Measurements from ENCODE around the gene PARP1. TPM values are rescaled to one million over a fixed set of nuclear protein-coding genes. Genes with fewer than 3 reads are reported as not detected.

PARP1 gene
- total and polyA plus RNA-seq, 2 donors (not counting 1 experiment from before 2014, with no cell fraction given), result 61.7 to 78.4 TPM

- peaks cover 4% of the 10 kb centered on the region for H3K36me3 ChIP-seq (ENCODE audit: control insufficient read depth, insufficient read depth, low read length)
- no peak overlapping the region for H2AFZ ChIP-seq (ENCODE audit: low read length)
- no peaks in the 10 kb centered on the region for H3K27me3 ChIP-seq (ENCODE audit: control insufficient read depth, insufficient read depth, low read length)
- no peak for DNase-seq (ENCODE audit: low read depth in 2 of 2)
- H4K20me1 ChIP-seq (ENCODE audit: control insufficient read depth, extremely low read depth, insufficient read depth, low read length), result no peaks in the 10 kb centered on the region
- no peak overlapping the region for H3K4me3 ChIP-seq (replicated peaks in 1 of 4; ENCODE audit: control extremely low read depth in 1 of 4, insufficient read depth in 1 of 4, low read depth in 3 of 4, low read length in 4 of 4)
- H3K9ac ChIP-seq (ENCODE audit: insufficient read depth, low read length), result no peak overlapping the region
- H3K4me1 ChIP-seq (ENCODE audit: control insufficient read depth, extremely low read depth, insufficient read depth, low read length), result no peaks in the 10 kb centered on the region
- H3K9me3 ChIP-seq (ENCODE audit: control insufficient read depth, insufficient read depth, low read depth, low read length), result no peaks in the 10 kb centered on the region
- no peak overlapping the region for H3K27ac ChIP-seq (ENCODE audit: insufficient read depth, low read length)
- H3K79me2 ChIP-seq (ENCODE audit: control insufficient read depth, insufficient read depth, low read length), result peaks cover 2% of the 10 kb centered on the region
- TF ChIP-seq CTCF (conservative IDR thresholded peaks at IDR 0.05 in 1 of 2, IDR thresholded peaks at IDR 0.05 in 1 of 2; ENCODE audit: low read depth in 1 of 2, low read length in 2 of 2) (no peak), EZH2 (IDR thresholded peaks at IDR 0.05; ENCODE audit: low read length, missing control alignments) (no peak)
- H3K4me2 ChIP-seq (ENCODE audit: extremely low read depth, insufficient read depth, low read length), result no peak overlapping the region
These were observed 13.4 kb downstream of the PARP1 start for GRCh38 chr1:226394462-226394861.

- Histone ChIP-seq H4K20me1 (ENCODE audit: control insufficient read depth, extremely low read depth, insufficient read depth, low read length) (no peaks in the 10 kb centered on the region), H3K79me2 (ENCODE audit: control insufficient read depth, insufficient read depth, low read length) (peaks cover 2% of the 10 kb centered on the region), H3K27me3 (ENCODE audit: control insufficient read depth, insufficient read depth, low read length) (no peaks in the 10 kb centered on the region), H2AFZ (ENCODE audit: low read length) (no peak overlapping the region), H3K9me3 (ENCODE audit: control insufficient read depth, insufficient read depth, low read depth, low read length) (no peaks in the 10 kb centered on the region), H3K9ac (ENCODE audit: insufficient read depth, low read length) (no peak overlapping the region), H3K4me2 (ENCODE audit: extremely low read depth, insufficient read depth, low read length) (no peak overlapping the region), H3K4me3 (replicated peaks in 1 of 4; ENCODE audit: control extremely low read depth in 1 of 4, insufficient read depth in 1 of 4, low read depth in 3 of 4, low read length in 4 of 4) (no peak overlapping the region), H3K4me1 (ENCODE audit: control insufficient read depth, extremely low read depth, insufficient read depth, low read length) (no peaks in the 10 kb centered on the region), H3K36me3 (ENCODE audit: control insufficient read depth, insufficient read depth, low read length) (peaks cover 13% of the 10 kb centered on the region), H3K27ac (ENCODE audit: insufficient read depth, low read length) (no peak overlapping the region)
- TF ChIP-seq CTCF (conservative IDR thresholded peaks at IDR 0.05 in 1 of 2, IDR thresholded peaks at IDR 0.05 in 1 of 2; ENCODE audit: low read depth in 1 of 2, low read length in 2 of 2), result no peak
- DNase-seq (ENCODE audit: low read depth in 2 of 2), result no peak
These were observed 17.2 kb downstream of the PARP1 start for GRCh38 chr1:226390681-226391080.

- Histone ChIP-seq H3K4me1 (ENCODE audit: control insufficient read depth, extremely low read depth, insufficient read depth, low read length) (no peaks in the 10 kb centered on the region), H3K79me2 (ENCODE audit: control insufficient read depth, insufficient read depth, low read length) (no peaks in the 10 kb centered on the region), H3K27me3 (ENCODE audit: control insufficient read depth, insufficient read depth, low read length) (no peaks in the 10 kb centered on the region), H3K36me3 (ENCODE audit: control insufficient read depth, insufficient read depth, low read length) (peaks cover 13% of the 10 kb centered on the region), H3K27ac (ENCODE audit: insufficient read depth, low read length) (no peak overlapping the region), H2AFZ (ENCODE audit: low read length) (no peak overlapping the region), H3K9ac (ENCODE audit: insufficient read depth, low read length) (no peak overlapping the region), H3K9me3 (ENCODE audit: control insufficient read depth, insufficient read depth, low read depth, low read length) (no peaks in the 10 kb centered on the region), H4K20me1 (ENCODE audit: control insufficient read depth, extremely low read depth, insufficient read depth, low read length) (no peaks in the 10 kb centered on the region), H3K4me3 (replicated peaks in 1 of 4; ENCODE audit: control extremely low read depth in 1 of 4, insufficient read depth in 1 of 4, low read depth in 3 of 4, low read length in 4 of 4) (no peak overlapping the region), H3K4me2 (ENCODE audit: extremely low read depth, insufficient read depth, low read length) (no peak overlapping the region)
- DNase-seq (ENCODE audit: low read depth in 2 of 2), result no peak
- TF ChIP-seq CTCF (conservative IDR thresholded peaks at IDR 0.05 in 1 of 2, IDR thresholded peaks at IDR 0.05 in 1 of 2; ENCODE audit: low read depth in 1 of 2, low read length in 2 of 2) (no peak), EZH2 (IDR thresholded peaks at IDR 0.05; ENCODE audit: low read length, missing control alignments) (no peak)
These were observed 19.8 kb downstream of the PARP1 start for GRCh38 chr1:226388131-226388530.

All from fibroblast of lung (primary cell).